ENCODE data around the gene EDN1.

The EDN1 gene

DNA sequence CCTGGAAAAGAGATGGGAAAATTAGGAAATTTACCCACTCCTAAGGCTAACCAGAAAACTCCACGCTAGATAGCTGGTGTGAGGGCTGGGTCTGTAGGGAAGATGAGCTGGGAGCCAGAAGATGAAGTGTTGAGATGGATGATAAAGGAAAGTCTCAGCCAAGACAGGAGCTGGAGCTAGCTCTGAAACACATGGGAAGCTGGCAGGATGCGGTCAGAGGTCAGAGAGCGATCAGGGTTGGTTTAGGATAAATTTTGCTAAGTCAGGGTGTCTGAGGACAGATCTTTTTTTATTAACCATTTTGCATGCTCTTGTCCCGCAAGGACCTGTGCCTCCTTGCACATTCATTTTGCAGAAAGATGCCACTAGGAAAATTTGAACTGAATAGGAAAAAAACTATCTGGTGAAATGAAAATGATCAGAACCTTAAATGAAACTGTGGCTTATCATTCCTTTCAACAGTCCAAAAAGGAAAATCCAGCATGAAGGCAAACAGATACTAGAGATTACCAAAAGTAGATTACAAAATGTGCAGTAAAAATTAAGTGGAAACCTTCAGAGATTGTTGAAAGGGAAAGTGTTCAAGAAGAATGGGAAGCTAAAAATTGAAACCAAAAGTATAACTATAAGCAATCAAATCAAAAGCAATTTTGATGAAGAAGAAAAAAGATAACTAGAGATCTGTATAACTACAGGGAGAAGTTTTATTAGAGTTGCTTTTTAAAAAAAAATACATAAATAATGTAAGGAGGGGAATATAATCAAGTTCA is 10.7 kb upstream of the EDN1 start:
- peak overlapping the region; percentile 72 for H3K27ac ChIP-seq
- TF ChIP-seq, protein P1, sequence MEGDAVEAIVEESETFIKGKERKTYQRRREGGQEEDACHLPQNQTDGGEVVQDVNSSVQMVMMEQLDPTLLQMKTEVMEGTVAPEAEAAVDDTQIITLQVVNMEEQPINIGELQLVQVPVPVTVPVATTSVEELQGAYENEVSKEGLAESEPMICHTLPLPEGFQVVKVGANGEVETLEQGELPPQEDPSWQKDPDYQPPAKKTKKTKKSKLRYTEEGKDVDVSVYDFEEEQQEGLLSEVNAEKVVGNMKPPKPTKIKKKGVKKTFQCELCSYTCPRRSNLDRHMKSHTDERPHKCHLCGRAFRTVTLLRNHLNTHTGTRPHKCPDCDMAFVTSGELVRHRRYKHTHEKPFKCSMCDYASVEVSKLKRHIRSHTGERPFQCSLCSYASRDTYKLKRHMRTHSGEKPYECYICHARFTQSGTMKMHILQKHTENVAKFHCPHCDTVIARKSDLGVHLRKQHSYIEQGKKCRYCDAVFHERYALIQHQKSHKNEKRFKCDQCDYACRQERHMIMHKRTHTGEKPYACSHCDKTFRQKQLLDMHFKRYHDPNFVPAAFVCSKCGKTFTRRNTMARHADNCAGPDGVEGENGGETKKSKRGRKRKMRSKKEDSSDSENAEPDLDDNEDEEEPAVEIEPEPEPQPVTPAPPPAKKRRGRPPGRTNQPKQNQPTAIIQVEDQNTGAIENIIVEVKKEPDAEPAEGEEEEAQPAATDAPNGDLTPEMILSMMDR (conservative IDR thresholded peaks at IDR 0.05), result no peak

DNA sequence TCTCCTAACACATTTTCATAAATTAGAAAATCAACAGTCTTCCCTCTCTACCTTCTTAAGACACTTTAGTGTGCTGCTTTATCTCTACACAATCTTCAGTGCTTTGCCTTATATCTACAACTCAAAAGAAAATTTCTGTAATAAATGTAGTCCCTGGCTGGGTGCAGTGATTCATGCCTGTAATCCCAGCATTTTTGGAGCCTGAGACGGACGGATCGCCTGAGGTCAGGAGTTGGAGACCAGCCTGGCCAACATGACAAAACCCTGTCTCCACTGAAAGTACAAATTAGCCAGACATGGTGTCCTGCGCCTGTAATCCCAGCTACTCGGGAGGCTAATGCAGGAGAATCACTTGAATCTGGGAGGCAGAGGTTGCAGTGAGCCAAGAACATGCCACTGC is 9.7 kb upstream of the EDN1 start:
- peak overlapping the region; percentile 52; the same call in 1 of the 2 replicates for H3K27ac ChIP-seq
- no peak for TF ChIP-seq ZFX (IDR thresholded peaks at IDR 0.05)

DNA sequence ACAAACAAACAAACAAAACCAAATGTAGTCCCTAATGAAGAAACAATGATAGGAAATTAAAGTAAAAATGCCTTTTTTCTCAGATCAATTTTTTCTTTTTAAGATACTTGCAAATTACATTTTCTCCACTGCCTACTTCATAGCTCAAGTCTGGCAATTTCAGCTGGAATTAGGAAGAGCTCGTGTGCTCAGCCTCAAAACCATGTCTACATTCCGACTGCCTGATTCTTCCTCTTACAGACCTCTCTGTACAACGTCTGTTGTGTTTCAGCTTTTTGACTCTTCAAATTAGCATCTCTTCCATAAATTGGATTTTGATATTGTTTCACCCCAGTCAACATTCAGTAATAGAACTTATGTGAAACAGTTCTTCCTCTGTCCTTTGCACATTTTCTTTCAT is 9.3 kb upstream of the EDN1 start:
- TF ChIP-seq ZFX (IDR thresholded peaks at IDR 0.05), result no peak
- TF ChIP-seq, protein P1 (conservative IDR thresholded peaks at IDR 0.05), result no peak
- H3K27ac ChIP-seq, result peak overlapping the region; percentile 52; the same call in 1 of the 2 replicates

DNA sequence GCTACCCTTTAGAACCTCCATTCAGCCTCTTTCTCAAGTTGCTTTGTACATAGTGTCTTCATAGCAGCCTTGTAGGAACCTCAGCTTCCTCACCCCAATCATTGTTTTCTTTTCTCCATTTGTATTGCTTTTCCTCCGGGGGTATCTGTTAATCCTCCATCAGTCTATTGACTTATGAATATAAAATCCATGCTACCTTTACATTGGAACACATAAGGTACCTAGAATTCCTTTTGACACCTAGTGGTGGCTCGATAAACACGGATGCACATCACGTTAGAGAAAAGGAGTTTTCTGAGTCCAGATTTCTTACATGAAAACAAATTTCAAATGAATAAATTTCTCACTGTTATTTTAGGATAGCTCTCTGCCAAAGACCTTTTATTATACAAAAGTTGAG is 6.3 kb upstream of the EDN1 start:
- no peak overlapping the region for H3K27ac ChIP-seq
- TF ChIP-seq ZFX (IDR thresholded peaks at IDR 0.05), result no peak
- TF ChIP-seq, protein P1 (conservative IDR thresholded peaks at IDR 0.05), result peak; percentile 18

DNA sequence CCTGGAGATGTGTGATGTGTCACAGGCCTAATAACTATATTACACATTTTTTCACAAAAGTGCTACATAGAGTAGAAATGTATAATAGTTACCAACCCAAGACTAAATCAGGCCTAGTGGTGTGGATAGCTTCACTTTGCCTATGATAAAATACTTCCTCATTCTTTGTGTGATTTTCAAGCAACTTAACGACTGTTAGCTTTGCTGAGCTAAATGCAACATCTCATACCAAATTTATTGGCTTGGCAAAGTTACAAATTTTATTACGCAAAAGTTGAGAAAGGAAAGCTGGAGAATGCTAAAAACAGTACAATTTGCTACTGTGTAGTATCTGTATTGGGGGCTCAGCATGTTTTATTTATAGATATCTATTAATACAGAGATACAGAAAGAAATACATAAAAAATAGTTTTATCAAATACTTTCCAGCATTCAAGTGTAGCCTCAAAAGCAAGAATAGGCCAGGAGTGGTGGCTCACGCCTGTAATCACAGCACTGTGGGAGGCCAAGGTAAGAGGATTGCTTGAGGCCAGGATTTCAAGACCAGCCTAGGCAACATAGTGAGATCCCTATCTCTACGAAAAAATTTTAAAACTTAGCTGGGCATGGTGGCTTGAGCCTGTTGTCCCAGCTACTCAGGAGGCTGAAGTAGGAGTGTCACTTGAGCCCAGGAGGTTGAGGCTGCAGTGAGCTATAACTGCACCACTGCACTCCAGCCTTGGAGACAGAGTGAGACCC is 3.6 kb upstream of the EDN1 start:
- H3K27ac ChIP-seq, result peak overlapping the region; percentile 46
- no peak for TF ChIP-seq ZFX (IDR thresholded peaks at IDR 0.05)
- TF ChIP-seq, protein P1 (conservative IDR thresholded peaks at IDR 0.05), result no peak

DNA sequence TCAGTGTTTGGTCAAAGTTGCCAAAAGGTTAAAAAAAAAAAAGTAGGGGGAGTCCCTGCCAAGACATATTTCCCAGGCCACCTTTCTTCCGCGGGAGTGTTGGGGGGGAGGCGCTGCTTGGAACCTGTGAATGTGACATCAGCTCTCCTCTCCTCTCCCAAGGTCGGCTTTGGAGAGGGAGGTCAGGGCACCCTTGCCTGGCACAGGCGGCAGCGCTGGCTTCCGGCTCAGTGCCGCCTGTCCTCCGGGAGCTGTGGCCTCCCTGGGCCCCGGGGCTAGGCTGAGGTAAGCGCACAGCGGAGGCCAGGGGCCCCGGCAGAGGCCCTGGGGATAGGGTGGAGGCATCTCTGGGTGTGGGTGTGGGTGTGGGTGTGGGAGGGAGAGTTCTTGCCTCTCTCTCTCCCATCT is 1.9 kb upstream of the EDN1 start:
- no peak for TF ChIP-seq ZFX (IDR thresholded peaks at IDR 0.05)
- TF ChIP-seq, protein P1 (conservative IDR thresholded peaks at IDR 0.05), result no peak
- peak overlapping the region; percentile 1; the same call in 1 of the 2 replicates for H3K27ac ChIP-seq

DNA sequence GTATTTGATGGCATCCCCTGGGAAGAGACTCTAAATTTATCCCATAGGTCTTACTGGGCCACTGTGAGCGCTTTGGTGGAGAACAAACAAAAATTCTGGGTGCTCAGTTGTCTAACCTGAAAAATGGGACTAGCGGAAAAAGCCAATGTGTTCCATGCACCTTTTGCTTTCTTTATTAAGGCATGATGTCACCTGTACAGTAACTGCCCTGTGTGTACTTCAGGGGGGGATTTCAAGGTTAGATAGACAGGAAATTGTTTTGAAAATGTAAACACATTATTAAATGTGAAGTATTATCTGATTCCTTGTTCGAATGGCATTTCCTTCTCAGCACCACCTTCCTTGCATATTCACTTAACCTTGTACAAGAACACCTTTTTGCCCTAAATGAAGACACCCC is 1.2 kb upstream of the EDN1 start:
- TF ChIP-seq ZFX (IDR thresholded peaks at IDR 0.05), result no peak
- TF ChIP-seq, protein P1 (conservative IDR thresholded peaks at IDR 0.05), result no peak
- H3K27ac ChIP-seq, result no peak overlapping the region

Measured in C4-2B (cell line).